Measurements from ENCODE around the gene NKIRAS2.
A peak's percentile ranks its signal among the peaks of the same experiment; 100 is the strongest.

Gene NKIRAS2

DNA sequence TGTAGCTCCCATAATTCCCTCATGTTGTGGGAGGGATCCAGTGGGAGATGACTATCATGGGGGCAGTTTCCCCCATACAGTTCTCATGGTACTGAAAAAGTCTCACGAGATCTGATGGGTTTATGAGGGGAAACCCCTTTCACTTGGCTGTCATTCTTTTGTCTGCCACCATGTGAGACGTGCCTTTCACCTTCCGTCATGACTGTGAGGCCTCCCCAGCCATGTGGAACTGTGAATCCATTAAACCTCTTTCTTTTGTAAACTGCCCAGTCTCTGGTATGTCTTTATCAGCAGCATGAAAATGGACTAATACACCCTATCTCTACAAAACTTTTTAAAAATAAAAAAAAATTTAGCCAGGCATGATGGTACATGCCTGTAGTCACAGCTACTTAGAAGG is 36.7 kb downstream of the NKIRAS2 start:
- H3K4me3 ChIP-seq (ENCODE audit: low read depth, low read length): no peak overlapping the region
- no peak overlapping the region for H3K27ac ChIP-seq (ENCODE audit: low read depth, low read length)
- H3K4me1 ChIP-seq (ENCODE audit: control insufficient read depth, insufficient read depth, low read length): peaks cover 34% of the 10 kb centered on the region
- no peaks in the 10 kb centered on the region for H3K36me3 ChIP-seq (ENCODE audit: control insufficient read depth, insufficient read depth, low read length)
- H3K9me3 ChIP-seq (ENCODE audit: control insufficient read depth, insufficient read depth, low read depth, low read length): no peaks in the 10 kb centered on the region
- H3K9ac ChIP-seq (ENCODE audit: low read length): no peak overlapping the region
- peaks cover 6% of the 10 kb centered on the region; the same call in 1 of the 2 replicates for H3K27me3 ChIP-seq (ENCODE audit: control insufficient read depth, insufficient read depth, low read length)

DNA sequence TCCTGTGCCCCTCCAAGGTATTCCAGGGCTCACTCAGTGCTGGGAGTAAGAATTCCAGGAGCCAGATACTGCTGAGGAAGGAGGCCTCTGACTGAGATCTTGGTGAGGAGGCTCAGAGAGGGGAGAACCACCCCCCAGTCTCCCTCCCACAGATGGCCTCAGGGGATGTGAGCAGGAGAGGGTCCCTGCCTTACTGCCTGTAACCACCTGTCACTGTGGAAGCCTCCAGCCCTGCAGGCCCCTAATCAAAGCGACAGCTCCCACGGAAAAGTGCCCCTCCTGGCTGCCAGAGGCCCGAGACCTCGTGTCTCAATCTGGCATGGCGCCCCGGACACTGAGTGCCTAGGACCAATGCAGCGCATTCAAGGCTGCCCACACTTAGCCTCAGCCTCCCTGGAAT is 38.2 kb downstream of the NKIRAS2 start:
- H3K27me3 ChIP-seq (ENCODE audit: control insufficient read depth, insufficient read depth, low read length): peaks cover 5% of the 10 kb centered on the region; the same call in 1 of the 2 replicates
- no peaks in the 10 kb centered on the region for H3K36me3 ChIP-seq (ENCODE audit: control insufficient read depth, insufficient read depth, low read length)
- H3K4me3 ChIP-seq (ENCODE audit: low read depth, low read length): no peak overlapping the region
- H3K27ac ChIP-seq (ENCODE audit: low read depth, low read length): no peak overlapping the region
- no peak overlapping the region for H3K9ac ChIP-seq (ENCODE audit: low read length)
- H3K9me3 ChIP-seq (ENCODE audit: control insufficient read depth, insufficient read depth, low read depth, low read length): no peaks in the 10 kb centered on the region
- H3K4me1 ChIP-seq (ENCODE audit: control insufficient read depth, insufficient read depth, low read length): peaks cover 36% of the 10 kb centered on the region

DNA sequence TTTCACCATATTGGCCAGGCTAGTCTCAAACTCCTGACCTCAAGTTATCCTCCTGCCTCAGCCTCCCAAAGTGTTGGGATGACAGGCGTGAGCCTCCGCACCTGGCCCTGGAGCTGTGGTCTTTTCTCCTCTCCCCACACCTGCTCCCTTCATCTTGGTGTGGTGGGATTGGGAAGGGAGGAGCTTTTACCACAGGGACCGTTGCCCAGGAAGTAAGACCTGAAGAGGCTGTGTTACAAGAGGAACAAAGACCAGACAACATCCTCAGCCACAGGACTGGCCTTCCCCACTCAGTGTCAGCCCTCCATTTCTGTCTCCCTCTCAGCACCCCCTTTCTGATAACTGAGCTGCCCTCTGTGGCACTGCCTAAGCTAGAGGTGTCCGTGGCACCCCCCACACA is 39.9 kb downstream of the NKIRAS2 start:
- Histone ChIP-seq H3K36me3 (ENCODE audit: control insufficient read depth, insufficient read depth, low read length) (no peaks in the 10 kb centered on the region), H3K27ac (ENCODE audit: low read depth, low read length) (no peak overlapping the region), H3K9ac (ENCODE audit: low read length) (no peak overlapping the region), H3K9me3 (ENCODE audit: control insufficient read depth, insufficient read depth, low read depth, low read length) (no peaks in the 10 kb centered on the region), H3K4me1 (ENCODE audit: control insufficient read depth, insufficient read depth, low read length) (peaks cover 35% of the 10 kb centered on the region), H3K4me3 (ENCODE audit: low read depth, low read length) (no peak overlapping the region), H3K27me3 (ENCODE audit: control insufficient read depth, insufficient read depth, low read length) (no peaks in the 10 kb centered on the region)

DNA sequence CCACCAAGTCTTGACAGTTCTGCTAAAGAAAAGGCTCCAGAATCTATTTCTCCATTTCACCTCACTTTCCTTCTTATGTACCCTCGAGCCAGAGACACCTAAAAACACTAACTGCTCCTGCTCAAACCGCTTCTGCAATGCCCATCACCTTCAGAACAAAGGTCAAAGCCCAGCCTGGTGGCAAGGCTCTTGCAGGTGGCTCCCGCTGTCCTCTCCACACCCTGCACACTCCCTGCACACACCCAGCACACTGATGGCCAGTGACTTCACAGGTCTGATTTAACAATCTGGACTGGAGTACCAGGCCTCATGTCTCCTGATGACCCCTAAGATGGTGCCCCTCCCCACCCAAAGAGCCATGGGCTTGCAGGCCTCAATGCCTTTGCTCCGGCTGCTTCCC is 40.3 kb downstream of the NKIRAS2 start:
- Histone ChIP-seq H3K27me3 (ENCODE audit: control insufficient read depth, insufficient read depth, low read length) (no peaks in the 10 kb centered on the region), H3K36me3 (ENCODE audit: control insufficient read depth, insufficient read depth, low read length) (no peaks in the 10 kb centered on the region), H3K9me3 (ENCODE audit: control insufficient read depth, insufficient read depth, low read depth, low read length) (no peaks in the 10 kb centered on the region), H3K9ac (ENCODE audit: low read length) (no peak overlapping the region), H3K4me3 (ENCODE audit: low read depth, low read length) (no peak overlapping the region), H3K4me1 (ENCODE audit: control insufficient read depth, insufficient read depth, low read length) (peaks cover 31% of the 10 kb centered on the region), H3K27ac (ENCODE audit: low read depth, low read length) (no peak overlapping the region)

DNA sequence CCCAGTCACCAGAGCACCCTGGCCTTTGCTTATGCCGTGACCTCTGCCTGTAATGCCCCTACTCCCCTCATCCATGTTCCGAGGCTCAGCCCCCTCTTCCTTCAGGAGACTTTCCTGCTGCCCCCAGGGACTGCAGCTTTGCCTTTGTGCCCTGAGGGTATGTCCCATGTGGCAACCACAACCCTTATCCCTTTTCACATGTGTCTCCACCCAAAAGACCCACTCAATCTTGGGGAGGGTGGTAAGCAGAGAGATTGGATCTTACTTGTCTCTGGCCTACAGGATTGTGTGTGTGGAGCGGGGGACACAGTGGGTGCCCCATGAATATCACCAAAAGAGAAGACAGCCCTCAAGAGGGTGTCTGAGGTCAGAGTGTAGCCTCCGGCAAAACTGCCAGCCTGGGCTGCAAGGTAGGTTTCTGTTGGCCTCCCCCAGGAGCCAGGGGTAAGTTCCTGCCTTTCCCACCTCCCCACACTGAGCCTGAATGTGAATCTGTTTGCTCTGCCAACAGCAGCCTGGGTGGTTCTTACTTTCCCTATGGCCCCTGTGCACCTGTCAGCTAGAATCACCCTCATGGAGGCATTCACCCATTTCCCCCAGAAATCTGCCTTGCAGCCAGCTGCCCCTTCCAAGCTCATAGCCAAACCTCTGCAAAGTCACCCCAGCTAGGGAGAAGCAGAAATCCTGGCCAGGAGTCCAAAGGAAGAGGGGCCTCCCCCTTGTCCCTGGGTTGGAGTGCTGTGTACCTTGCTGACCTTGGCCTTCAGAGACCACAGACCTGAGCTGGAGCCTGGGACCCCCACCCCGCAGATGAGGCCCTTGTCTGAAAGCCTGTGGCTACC is 42.0 kb downstream of the NKIRAS2 start:
- Histone ChIP-seq H3K27me3 (ENCODE audit: control insufficient read depth, insufficient read depth, low read length) (no peaks in the 10 kb centered on the region), H3K9ac (ENCODE audit: low read length) (no peak overlapping the region), H3K9me3 (ENCODE audit: control insufficient read depth, insufficient read depth, low read depth, low read length) (no peaks in the 10 kb centered on the region), H3K4me1 (ENCODE audit: control insufficient read depth, insufficient read depth, low read length) (peaks cover 23% of the 10 kb centered on the region), H3K36me3 (ENCODE audit: control insufficient read depth, insufficient read depth, low read length) (no peaks in the 10 kb centered on the region), H3K4me3 (ENCODE audit: low read depth, low read length) (no peak overlapping the region), H3K27ac (ENCODE audit: low read depth, low read length) (no peak overlapping the region)

DNA sequence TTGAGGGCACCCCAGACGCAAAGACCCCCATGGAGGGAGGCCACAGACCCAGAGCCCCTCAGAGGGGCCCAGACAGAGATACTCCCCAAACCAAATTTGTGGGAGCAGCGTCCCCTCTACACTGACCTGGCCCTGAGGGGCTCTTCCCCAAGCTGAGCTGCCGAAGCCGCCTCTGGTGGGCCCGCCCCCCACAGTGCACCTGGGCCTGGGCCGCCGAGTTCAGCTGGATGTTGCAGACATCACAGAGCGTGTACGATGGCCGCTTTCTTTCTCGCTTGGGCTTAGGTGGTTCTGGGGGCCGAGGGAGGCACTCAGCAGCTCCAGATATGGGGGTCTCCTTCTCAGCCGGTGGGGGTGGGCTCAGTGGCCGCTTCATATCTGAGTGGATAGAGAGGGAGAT is 42.8 kb downstream of the NKIRAS2 start:
- H3K4me1 ChIP-seq (ENCODE audit: control insufficient read depth, insufficient read depth, low read length): peaks cover 25% of the 10 kb centered on the region
- no peaks in the 10 kb centered on the region for H3K9me3 ChIP-seq (ENCODE audit: control insufficient read depth, insufficient read depth, low read depth, low read length)
- H3K36me3 ChIP-seq (ENCODE audit: control insufficient read depth, insufficient read depth, low read length): no peaks in the 10 kb centered on the region
- H3K9ac ChIP-seq (ENCODE audit: low read length): no peak overlapping the region
- no peak overlapping the region for H3K27ac ChIP-seq (ENCODE audit: low read depth, low read length)
- no peaks in the 10 kb centered on the region for H3K27me3 ChIP-seq (ENCODE audit: control insufficient read depth, insufficient read depth, low read length)
- no peak overlapping the region for H3K4me3 ChIP-seq (ENCODE audit: low read depth, low read length)

DNA sequence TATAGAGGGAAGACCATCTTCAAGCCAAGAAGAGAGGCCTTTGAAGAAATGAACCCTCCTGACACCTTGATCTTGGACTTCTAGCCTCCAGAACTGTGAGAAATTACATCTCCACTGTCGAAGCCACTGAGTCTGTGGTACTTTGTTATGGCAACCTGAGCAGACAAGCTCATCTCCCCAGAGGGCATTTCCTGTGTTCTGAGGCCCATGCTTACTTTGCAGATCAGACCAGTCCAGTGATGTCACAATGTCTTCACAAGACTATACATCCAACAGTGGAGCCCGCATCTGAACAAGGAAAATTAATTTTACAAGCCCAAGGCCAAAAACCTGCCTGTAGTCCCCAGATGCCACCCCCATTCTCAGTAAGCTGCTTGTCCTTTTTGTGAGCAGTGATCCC is 45.3 kb downstream of the NKIRAS2 start:
- Histone ChIP-seq H3K27me3 (ENCODE audit: control insufficient read depth, insufficient read depth, low read length) (no peaks in the 10 kb centered on the region), H3K36me3 (ENCODE audit: control insufficient read depth, insufficient read depth, low read length) (no peaks in the 10 kb centered on the region), H3K9ac (ENCODE audit: low read length) (no peak overlapping the region), H3K4me1 (ENCODE audit: control insufficient read depth, insufficient read depth, low read length) (peaks cover 25% of the 10 kb centered on the region), H3K9me3 (ENCODE audit: control insufficient read depth, insufficient read depth, low read depth, low read length) (no peaks in the 10 kb centered on the region), H3K4me3 (ENCODE audit: low read depth, low read length) (no peak overlapping the region), H3K27ac (ENCODE audit: low read depth, low read length) (no peak overlapping the region)

DNA sequence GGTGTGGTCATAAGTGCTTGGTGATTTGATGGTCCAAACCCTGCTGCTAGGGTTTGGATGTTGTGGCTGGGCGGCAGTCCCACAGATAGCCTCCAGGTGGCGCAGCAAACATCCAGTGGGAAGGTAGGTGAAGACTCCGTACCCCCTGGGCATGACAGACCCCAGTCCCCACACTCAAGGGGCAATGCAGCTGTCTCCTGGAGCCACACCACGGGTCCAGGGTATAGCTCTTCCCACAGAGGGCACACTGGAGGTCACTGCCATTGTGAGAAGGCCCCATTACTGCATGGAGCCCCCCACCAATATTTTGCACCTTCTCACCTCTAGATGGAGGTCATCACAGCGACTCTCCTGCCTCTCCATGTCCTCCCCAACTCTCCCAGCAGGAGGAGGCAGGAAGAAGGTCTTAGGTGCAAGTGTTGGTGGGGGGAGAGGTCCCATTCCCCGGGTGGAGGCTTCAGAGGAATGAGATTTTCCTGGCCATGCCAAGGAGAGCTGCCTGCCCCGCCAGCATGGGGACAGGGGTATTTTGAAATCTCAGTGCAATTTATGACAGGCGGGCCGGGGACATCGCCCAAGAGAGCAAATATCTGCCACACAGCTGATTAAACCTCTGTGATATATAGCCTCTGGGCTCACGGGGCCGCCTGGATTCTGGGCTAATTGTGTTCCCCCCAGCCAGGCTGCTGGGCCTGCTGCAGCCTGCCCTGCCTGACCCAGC is 47.6 kb downstream of the NKIRAS2 start:
- H3K9ac ChIP-seq (ENCODE audit: low read length): no peak overlapping the region
- H3K27me3 ChIP-seq (ENCODE audit: control insufficient read depth, insufficient read depth, low read length): peaks cover 12% of the 10 kb centered on the region; the same call in 1 of the 2 replicates
- no peaks in the 10 kb centered on the region for H3K36me3 ChIP-seq (ENCODE audit: control insufficient read depth, insufficient read depth, low read length)
- H3K27ac ChIP-seq (ENCODE audit: low read depth, low read length): no peak overlapping the region
- H3K9me3 ChIP-seq (ENCODE audit: control insufficient read depth, insufficient read depth, low read depth, low read length): no peaks in the 10 kb centered on the region
- peaks cover 24% of the 10 kb centered on the region for H3K4me1 ChIP-seq (ENCODE audit: control insufficient read depth, insufficient read depth, low read length)
- H3K4me3 ChIP-seq (ENCODE audit: low read depth, low read length): no peak overlapping the region

DNA sequence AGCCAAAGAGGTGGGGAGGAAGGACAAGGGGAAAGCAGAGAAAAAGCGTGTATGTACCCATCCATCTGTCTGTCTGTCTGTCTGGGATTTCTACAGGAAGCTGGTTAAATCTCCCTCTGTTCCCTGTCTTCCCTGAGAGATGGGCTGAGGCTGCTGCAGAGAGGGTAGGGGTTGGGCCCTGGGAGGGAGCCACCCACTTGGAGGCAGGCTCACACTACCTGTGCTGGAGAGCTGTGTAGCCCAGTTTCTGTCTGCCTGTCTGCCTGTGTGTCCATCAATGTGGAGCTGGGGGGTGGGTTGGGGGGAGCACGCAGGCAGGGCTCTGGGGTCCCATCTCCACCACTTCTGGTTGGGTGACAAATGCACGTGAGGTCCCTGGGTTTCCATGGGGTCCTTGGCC is 49.1 kb downstream of the NKIRAS2 start:
- no peak overlapping the region for H3K9ac ChIP-seq (ENCODE audit: low read length)
- H3K27ac ChIP-seq (ENCODE audit: low read depth, low read length): no peak overlapping the region
- peaks cover 23% of the 10 kb centered on the region; the same call in 1 of the 2 replicates for H3K27me3 ChIP-seq (ENCODE audit: control insufficient read depth, insufficient read depth, low read length)
- H3K36me3 ChIP-seq (ENCODE audit: control insufficient read depth, insufficient read depth, low read length): no peaks in the 10 kb centered on the region
- H3K4me1 ChIP-seq (ENCODE audit: control insufficient read depth, insufficient read depth, low read length): peaks cover 15% of the 10 kb centered on the region
- no peak overlapping the region for H3K4me3 ChIP-seq (ENCODE audit: low read depth, low read length)
- H3K9me3 ChIP-seq (ENCODE audit: control insufficient read depth, insufficient read depth, low read depth, low read length): no peaks in the 10 kb centered on the region

DNA sequence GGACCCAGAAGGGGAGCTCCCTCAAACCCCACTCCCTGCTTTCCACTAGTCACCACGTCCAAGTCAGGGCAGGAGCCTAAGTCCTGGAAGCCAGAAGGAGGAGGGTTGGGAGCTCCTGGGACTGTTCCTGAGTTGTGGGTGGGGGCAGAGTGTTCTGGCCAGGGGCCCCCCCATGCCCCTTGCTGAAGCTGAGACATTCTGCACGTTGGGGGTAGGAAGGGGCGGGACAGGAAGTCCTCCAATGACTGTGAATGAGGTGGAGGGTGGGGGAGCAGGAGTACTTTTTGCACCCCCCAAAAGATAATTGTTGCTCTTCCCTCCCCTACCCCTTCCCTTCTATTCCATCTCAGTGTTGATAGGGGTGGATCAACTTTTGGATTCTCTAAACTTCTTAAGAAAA is 51.9 kb downstream of the NKIRAS2 start:
- Histone ChIP-seq H3K9me3 (ENCODE audit: control insufficient read depth, insufficient read depth, low read depth, low read length) (no peaks in the 10 kb centered on the region), H3K4me1 (ENCODE audit: control insufficient read depth, insufficient read depth, low read length) (peaks cover 12% of the 10 kb centered on the region), H3K9ac (ENCODE audit: low read length) (no peak overlapping the region), H3K36me3 (ENCODE audit: control insufficient read depth, insufficient read depth, low read length) (no peaks in the 10 kb centered on the region), H3K27me3 (ENCODE audit: control insufficient read depth, insufficient read depth, low read length) (peaks cover 23% of the 10 kb centered on the region; the same call in 1 of the 2 replicates), H3K27ac (ENCODE audit: low read depth, low read length) (no peak overlapping the region), H3K4me3 (ENCODE audit: low read depth, low read length) (peak overlapping the region; percentile 61)

Measured in HUES6 (cell line).